ENCODE measurements around the gene RREB1.
A peak's percentile ranks its signal among the peaks of the same experiment; 100 is the strongest.
"Not testable (repeated sequence)": the region's sequence is repeated elsewhere in the genome, so short reads cannot be mapped to it uniquely, and the experiment has no call there.

Gene RREB1

DNA sequence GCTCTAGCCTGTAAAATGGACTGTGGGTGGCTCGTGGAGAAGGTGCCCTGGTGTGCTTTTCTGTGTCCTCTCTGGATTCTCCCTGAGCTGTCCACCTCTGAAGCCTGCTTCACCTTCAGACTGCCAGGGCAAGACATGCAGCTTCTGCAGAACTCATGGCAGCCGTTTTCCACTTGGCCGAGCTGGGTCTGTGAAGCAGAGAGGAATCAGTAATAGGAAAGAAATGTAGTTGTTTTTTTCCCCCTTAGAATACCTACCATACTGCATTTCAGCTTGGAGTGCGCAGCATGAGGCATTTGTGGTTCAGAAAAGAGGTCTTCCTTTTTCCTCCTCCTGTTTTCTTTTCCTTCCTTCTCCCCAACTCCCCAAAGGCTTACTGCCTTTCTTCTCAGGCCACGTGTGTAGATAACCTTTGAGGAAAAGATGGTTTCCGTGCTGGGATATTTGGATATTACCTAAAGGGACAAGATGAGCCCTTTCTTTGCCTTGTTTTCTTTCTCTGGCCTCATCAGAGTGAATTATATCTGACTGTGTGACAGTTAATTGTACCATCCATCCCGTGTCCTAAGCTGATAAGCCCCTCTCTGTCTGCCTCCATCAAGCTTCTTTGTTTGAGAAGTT, 39.4 kb downstream of the RREB1 start:
- DNase-seq, result peak in 1 of 2 experiments; percentile 23

DNA sequence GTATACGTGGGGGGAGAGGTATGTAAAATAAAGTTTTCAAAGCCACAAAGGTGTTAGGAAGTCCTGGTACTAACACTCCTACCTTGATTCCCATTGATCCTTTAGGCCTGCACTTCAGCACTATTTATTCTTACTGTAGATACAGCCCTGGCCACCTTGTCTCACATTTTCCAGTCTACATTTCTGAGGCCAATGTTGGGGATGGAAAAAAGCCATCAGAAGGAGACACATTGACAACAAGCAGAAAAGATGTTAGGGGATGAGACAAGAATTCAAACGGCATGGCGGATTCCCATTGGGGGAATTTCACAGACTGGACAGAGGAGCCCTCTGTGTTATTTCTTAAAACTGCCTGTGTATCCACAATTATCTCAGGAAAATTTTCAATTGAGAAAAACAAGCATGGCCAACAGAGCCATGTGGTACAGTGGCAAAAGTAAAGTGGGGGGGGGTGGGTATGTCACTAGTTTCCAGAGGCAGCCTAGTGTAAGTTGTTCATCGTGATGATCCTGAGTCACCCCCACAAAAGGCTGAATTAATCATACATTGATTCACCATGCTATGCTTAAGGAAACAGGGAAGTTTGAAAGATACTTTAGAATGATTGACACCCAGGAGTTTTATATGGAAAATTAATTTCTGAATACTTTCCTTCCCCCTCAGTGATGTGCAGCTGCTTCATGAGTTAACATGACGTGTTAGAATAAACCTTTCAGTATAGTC, 40.5 kb downstream of the RREB1 start:
- peak; percentile 42 to 46 for DNase-seq

DNA sequence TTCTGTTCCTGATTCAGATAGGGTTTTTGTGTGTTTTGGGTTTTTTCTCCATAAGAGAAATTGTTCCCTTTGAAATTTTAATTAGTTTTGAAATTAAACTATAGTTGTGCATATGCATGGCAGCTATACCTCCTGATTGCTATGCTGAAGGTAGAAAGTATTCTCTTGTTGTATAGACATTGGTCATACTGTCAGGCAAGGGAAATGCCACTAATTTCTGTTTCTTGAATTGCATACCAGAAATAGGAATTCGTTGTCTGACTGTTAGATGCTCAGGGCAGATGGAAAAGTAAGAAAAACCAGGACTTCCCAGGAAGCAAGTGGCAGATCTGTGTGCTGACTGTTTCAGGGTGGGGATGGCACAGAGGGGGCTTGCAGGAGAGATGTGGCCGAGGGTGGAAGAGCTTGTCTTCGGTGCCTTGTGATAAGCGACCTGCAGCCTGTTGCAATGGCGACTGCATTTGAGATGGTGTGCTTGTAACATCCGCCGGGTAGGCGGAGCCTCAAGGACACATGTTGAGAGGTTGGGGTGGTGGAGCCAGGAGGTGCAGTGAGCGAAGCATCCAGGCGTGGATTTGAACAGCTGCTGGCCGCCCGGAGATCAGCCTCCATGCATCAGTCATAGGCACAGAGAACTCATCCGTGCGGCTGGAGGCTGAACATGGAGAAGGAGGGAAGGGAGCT, 42.8 kb downstream of the RREB1 start:
- peak; percentile 10 to 11 for DNase-seq

DNA sequence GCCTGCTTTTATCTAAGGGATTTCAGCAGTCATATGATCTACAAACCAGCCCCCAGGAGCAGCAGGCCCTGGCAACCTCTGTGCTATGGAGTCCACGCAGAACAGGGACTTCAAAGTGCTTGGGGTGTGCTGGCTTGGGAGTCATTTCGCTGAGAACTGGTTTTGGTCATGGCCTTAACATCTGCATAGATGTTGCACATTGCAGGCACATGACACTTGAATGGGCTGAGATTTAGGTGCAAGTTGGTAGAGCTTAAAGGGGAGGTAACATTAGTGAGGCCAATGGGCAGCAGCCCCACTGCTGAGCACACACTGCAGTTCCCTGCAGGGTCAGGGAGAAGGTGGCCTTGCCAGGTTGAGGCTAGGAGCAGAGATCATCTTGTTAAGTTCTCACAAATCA, 43.6 kb downstream of the RREB1 start:
- no peak for DNase-seq

DNA sequence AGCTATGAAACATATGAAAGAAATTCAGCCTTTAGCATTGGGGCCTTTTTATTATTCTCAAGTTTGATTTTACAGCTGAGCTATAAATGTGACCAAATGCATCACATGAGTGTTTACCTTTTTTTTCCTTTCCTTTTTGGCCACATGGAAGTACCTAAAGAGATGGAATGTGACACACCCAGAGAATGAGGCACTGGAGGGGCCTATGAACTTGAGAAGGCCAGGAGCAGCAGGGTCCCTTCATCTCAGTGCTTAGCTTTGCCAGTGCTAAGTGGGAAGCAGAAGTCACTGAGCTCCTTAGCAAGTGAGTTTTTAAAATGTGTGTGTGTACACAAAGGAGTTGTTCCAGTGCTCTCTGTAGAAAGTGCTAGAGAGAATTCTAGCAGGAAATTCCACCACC, 44.7 kb downstream of the RREB1 start:
- DNase-seq, result no peak

DNA sequence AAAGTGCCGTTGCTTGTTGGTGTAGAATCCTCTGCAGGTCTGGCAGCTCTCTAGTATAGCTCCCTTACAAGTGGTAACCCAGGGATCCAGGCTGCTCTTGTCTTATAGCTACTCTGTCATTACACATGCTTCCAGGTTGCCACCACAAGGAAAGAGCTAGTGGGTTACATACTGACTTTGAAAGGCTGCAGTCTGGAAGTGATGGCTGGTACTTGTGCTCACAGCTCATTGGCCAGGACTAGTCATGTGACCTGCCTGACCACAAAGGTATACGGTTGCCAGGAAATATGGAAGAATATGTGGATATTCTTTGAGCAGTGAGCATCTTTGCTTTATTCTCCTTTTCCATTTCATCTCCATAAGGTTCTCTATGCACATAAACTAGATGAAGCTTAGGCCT, 46.0 kb downstream of the RREB1 start:
- no peak for DNase-seq

DNA sequence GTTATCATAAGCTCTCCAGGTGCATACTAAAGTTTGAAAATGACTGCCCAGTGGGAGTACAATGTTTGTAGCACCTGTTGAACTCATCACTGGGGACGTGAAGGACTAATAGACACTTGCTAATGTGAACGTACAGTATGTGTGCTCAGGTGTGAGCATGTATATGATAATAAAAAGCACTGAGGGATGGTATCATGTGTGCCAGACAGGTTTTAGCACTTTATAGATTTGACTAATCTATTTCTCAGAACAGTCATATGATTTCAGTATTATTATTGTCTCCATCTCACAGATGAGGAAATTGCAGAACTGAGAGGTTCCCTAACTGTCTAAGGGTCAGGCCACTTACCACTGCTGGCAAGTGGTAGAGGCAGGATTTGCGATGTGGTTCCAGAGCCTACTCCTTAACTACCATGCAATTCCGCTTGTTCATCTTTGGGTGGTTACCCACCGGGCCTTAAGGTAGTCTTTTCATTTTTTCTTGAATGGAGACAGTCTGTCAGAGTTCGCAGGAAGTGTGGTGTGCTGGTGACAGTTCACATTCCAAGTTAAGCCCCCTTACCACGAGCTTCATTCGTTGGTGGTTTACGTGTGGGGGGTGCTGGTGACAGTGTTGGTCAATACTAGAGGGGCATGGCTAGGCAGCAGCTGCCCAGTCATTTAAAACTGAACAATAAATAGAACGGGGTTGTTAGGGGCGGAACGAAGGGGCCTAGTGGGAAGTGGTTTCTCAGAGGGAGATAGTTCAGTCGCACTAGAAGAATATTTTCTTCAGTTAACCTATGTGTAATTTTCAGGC, 46.8 kb downstream of the RREB1 start:
- DNase-seq, result peak; percentile 56 to 60

DNA sequence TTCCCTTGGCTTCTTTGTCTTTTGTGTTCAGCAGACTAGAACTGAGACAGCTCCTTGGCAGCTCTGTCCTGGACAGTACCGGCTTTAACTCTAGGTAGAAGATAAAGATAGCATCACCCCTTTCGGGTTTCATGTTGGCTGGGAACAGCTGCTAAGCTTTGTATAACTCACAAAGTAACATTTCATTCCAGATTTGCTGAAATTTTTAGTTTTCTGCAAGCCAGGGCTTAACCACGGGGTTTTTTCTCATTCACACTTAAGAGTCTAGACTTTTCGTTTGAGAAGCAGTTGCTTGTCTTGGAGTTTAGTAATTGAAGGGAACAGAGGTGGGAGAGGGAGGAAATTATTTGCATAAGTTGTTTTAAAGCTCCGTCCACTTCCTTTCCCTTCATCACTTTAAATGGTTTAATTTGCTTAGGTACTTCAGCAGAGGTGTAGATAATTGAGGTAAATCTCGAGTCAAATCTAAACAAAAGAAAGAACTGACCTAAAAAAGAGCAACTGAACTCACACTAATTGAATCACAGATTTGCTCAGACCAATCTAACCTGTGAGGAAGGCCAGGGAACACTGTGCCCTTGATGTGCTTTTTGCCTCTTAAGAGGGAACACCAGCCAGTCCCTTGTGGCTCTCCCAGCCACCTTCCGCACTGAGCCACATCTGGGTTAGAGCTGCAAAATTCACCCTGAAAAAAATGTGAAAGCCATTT, 48.3 kb downstream of the RREB1 start:
- no peak for DNase-seq

DNA sequence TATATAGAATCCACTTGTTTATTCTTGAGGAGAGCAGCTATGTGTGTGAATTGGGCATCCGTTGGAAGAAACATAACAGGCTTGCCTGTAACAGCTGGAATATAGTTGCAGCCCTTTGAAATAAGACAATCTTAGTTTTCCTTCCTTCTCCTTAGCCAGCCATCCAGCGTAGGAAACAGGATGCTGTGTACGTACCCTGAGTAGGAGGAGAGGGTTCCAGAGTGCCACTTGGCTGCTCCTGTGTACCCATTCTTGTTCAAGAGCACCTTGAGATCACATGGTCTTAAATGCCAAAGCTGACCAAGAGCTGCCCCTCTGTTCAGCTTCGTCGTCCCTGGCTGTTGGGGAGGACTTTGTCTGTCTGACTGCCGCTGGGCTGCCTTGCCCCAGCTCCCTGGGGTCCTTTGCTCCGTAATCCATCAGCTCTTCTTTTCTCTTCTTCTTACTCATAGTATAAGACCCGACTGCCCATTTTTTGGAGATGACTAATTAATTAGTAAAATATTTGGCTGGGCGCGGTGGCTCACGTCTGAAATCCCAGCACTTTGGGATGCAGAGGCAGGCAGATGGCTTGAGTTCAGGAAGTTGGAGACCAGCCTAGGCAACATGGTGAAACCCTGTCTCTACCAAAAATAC, 49.0 kb downstream of the RREB1 start:
- no peak for DNase-seq

DNA sequence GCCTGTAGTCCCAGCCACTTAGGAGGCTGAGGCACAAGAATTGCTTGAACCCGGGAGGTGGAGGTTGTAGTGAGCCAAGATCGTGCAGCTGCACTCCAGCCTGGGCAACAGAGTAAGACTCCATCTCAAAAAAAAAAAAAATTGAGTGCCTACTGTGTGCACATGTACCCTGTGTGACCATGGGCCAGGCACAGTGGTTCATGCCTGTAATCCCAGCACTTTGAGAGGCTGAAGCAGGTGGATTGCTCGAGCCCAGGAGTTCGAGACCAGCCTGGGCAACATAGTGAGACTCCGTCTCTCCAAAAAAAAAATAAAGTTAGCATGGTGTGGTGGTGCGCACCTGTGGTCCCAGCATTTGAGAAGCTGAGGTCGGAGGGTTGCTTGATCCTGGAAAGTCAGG, 49.5 kb downstream of the RREB1 start:
- DNase-seq, result not testable (repeated sequence)

DNA sequence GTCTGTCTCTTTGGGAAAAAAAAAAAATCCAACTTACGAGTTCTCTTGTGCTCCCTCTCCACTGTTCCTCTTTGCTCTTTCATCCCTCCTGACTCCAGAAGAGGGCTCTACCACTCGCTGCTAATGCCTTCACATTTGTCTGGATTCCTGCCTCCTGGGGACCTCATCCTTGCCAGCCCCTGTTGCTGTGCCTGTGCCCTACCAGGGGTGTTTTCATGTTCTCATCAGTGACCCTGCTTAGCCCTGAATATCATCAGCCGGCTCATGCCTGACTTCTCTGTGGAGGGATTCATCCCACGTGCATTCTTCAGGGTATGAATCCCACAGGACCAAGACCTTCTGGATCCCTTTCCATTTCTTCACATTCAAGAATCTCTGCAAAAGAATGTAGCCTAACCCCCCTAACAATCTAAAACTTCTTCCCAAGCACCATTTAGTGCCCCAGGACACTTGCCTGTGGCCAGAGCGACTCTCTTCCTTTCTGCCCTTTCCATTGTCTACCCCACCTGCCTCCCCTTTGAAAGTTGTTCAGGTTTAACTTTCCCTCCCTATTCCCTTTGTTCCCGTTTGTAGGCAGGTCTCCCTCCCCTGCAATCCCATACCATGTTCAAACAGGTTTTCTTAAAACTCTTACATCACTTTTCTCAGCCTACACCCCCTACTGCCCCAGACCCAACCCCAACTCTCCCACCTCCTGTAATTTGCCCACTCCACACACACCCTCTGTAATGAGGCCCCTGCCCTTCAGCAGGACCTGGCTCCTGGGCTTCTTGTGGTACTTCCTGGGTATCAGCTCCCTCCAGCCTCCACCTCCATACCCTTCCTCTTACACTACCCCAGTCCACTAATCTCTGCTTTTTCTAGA, 50.2 kb downstream of the RREB1 start:
- no peak for DNase-seq

DNA sequence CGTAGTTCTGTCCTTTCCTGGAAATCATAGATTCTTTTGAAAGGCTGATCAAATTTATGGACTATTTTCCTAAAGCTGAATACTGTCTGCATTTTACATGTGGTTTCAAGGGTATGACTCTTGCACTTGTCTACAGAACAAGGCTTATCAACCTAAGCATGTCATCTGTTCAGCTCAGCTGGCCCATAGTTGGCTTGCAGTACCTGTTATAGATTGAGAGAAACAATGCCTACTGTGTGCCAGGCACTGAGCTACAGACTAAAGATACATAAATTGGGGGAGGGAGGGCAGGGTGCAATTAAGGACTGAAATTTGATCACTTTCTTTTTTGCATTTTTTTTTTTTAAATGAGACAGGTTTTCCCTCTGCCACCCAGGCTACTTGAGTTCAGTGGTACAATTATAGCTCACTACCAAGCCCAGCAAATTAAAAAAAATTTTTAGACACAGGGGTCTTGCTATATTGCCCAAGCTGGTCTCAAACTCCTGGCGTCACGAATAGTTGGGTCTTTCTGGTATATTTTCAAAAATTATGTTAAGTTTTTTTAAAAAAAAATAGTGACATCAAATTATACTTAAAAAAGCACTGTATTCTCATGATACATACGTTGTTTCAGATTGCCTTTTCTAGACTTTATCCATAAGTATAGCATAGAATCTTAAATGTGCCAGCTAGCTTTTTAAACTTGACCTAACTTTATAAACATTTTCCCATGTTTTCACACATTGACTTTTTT, 52.2 kb downstream of the RREB1 start:
- DNase-seq, result no peak

DNA sequence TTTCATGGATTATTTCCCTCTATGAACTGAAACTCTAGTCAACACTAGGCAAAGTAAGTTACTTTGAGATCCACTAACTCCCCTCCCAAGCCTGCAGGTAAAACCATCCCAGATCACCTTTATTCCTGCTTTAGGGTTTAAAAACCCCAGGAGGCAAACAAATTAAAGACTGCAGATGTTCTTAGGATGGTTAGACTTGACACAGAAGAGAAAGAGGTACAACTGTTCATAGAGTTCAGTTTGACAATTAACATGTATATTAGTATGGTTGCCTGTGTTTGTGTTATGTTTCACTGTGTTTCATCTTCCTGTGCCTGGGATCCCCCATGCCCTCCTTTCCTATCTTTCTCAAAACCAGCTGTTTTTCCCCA, 53.5 kb downstream of the RREB1 start:
- no peak for DNase-seq

DNA sequence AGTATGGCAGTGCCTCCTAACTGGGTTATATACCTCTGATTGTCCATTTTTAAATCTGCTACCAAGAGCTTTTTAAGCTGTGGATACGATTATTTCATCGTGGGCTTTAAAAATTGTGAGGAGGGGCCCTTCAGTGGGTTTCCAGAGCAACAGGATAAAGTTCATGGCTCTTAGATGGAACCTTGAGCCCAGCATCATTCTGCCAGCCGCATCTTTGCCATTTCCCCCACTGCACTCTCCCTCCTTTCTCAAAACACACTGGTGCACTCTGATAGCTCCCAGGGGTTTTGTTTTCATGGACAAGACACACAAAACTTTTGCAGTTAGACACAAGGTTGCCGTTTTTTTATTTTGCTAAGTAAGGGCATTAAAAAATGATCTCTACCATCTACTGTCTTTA, 54.1 kb downstream of the RREB1 start:
- DNase-seq, result no peak

DNA sequence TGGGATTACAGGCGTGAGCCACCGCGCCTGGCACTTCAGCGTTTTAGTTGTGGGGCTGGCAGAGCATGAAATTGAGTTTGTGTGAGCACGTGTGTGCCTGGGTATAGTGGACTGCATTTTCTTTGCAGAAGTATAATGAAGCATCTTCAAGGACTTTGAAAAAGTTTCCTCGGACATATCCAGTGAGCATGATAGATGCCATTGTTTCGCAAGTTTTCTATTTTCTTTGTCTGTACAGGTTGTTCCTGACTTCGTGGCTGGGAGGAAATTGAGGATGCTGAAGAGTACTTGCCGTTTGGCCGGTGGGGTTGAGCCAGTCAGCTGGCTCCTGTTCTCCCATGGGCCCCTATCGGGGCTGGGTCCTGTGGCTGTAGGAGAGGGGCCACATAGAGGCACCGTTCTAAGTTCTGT, 55.9 kb downstream of the RREB1 start:
- DNase-seq, result no peak

DNA sequence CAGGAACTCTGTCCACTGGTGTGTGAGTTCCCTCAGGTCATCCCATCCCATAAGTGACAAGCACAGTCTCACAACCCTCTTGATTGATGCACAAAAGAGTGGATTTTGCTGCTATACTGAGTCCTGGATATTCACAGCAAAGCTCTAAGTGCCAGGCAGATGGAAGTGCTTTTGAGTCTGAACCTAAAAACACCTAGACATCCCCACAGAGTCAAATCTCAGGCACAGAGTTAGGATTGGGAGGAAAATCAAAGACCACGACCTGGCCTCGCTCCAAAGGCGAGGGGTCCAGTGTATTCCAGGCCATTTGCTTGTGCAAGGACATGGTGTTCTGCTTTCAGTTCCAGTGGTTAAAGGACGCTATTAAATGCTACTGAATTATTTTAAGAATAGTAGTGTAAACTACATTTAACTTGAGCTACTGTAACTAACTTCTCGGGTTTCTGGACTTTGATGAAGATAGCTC, 56.8 kb downstream of the RREB1 start:
- DNase-seq, result no peak

DNA sequence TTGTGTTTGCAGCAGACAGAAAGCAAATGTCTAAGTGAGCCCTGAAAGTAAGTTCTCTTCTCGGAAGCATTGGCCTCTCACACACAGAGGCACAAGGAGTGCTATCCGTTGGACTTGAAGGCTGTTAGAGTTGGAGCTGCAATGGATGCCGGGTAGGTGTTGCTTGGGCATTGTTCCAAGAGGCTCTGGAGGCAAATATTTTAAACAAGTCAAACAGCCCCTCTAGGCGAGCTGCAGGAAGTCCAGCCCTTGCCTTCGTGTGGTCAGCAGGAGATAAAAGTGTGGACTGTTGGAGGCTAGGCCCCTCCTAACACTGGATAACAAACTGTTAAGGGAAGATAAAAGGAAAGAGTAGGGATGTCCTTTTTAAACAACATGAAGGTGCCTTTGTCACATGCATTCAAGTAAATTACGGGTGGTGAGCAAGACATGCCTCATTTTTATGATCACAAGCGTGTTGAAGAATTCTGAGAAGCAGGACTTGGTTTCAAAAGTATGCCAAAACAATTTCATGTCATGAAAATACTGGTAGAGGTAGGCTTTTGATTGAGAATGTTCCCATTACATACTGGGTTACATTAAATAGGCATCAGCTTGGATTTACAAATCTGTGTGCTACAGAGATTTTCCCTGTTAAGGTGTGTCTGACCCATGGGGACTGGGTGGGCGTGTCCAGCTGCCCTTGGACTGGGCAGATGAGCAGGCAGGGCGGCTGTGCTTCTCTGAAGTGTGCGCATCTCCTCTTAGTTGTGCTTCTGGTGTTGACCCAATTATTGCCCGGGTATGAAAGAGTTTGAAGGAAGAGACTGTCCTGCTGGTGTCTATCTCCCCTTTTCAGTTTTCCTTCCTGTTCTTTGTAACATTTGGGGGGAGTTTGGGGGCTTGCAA, 57.5 kb downstream of the RREB1 start:
- no peak for DNase-seq

DNA sequence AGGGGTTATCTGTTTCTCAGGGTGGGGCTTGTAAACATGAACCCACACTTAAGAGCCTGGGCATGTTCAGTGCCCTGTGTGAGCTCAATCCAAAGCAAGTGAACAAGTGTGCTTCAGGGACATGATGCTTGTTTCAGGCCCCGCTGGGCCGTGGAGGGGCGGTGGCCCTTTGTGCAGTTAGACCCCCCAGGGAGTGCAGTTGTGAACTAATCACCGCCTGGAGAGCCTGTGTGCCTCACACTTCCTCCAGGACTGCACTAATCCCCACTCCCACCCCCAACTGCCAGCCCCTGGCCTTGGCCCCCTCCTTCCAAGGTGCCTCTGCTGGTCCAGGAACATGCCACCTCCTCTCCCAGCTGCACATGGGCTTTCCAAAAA, 58.1 kb downstream of the RREB1 start:
- DNase-seq, result no peak

All from activated T-cell treated with anti-CD3 and anti-CD28 coated beads, Interleukin-2, amount 50 U/mL, for 48 hours (primary cell).